Kasumi-1 (cell line): ENCODE measurements around the gene GRK4.
"Not testable (repeated sequence)": the region's sequence is repeated elsewhere in the genome, so short reads cannot be mapped to it uniquely, and the experiment has no call there.

Source experiments
- DNase-seq, 2 experiments: peaks; one replicate each; lab custom pipeline; 2025; lab: John Stamatoyannopoulos, UW

Gene GRK4

GRCh38 chr4:2960450-2960849 is 2.9 kb upstream of the GRK4 start:
- DNase-seq: not testable (repeated sequence)

- peak; percentile 33 to 78 for DNase-seq
Observed at GRCh38 chr4:2961421-2961810, 2.0 kb upstream of the GRK4 start.

- DNase-seq: peak; percentile 51 to 78
Observed at GRCh38 chr4:2961811-2962441, 1.4 kb upstream of the GRK4 start.

- peak; percentile 54 to 60 for DNase-seq
Observed at GRCh38 chr4:2962614-2963174, 677 bp upstream of the GRK4 start.

GRCh38 chr4:2963966-2964471 is 648 bp downstream of the GRK4 start:
- peak; percentile 47 to 53 for DNase-seq

GRCh38 chr4:2964706-2965258 is 1.4 kb downstream of the GRK4 start:
- no peak for DNase-seq

GRCh38 chr4:2965262-2965661 is 1.9 kb downstream of the GRK4 start:
- no peak for DNase-seq

GRCh38 chr4:2968381-2968780 is 5.0 kb downstream of the GRK4 start:
- no peak for DNase-seq

GRCh38 chr4:2971275-2971674 is 7.9 kb downstream of the GRK4 start:
- DNase-seq: no peak

GRCh38 chr4:2977211-2978088 is 14.1 kb downstream of the GRK4 start:
- no peak for DNase-seq

- DNase-seq: no peak
Observed at GRCh38 chr4:2981256-2981819, 18.0 kb downstream of the GRK4 start.

GRCh38 chr4:2982012-2982411 is 18.6 kb downstream of the GRK4 start:
- no peak for DNase-seq

- not testable (repeated sequence) for DNase-seq
Observed at GRCh38 chr4:2983715-2984114, 20.3 kb downstream of the GRK4 start.

GRCh38 chr4:2991243-2991642 is 27.9 kb downstream of the GRK4 start:
- DNase-seq: no peak

- no peak for DNase-seq
Observed at GRCh38 chr4:2994917-2995316, 31.5 kb downstream of the GRK4 start.

GRCh38 chr4:2995546-2996265 is 32.3 kb downstream of the GRK4 start:
- no peak for DNase-seq

- DNase-seq: no peak
Observed at GRCh38 chr4:2996415-2996814, 33.0 kb downstream of the GRK4 start.

- DNase-seq: no peak
Observed at GRCh38 chr4:3007724-3008123, 44.4 kb downstream of the GRK4 start.

- DNase-seq: no peak
Observed at GRCh38 chr4:3009422-3009821, 46.1 kb downstream of the GRK4 start.

GRCh38 chr4:3010577-3010976 is 47.2 kb downstream of the GRK4 start:
- DNase-seq: no peak

- DNase-seq: no peak
Observed at GRCh38 chr4:3010998-3011397, 47.6 kb downstream of the GRK4 start.
